Measurements from ENCODE around the gene FMNL2.

DNA sequence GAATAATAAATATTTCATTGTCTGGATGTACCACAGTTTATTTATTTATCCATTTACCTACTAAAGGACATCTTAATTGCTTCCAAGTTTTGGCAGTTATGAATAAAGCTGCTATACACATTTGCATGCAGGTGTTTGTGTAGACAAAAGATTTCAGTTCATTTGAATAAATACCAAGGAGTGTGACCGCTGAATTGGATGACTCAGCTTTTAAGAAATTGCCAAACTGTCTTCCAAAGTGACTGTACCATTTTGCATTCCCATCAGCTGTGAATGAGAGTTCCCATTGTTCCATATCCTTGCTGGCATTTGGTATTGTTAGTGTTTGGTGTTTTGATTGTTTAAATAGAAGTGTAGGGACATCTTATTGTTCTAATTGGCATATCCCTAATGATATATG is 36.2 kb upstream of the FMNL2 start:
- TF ChIP-seq, protein P1, sequence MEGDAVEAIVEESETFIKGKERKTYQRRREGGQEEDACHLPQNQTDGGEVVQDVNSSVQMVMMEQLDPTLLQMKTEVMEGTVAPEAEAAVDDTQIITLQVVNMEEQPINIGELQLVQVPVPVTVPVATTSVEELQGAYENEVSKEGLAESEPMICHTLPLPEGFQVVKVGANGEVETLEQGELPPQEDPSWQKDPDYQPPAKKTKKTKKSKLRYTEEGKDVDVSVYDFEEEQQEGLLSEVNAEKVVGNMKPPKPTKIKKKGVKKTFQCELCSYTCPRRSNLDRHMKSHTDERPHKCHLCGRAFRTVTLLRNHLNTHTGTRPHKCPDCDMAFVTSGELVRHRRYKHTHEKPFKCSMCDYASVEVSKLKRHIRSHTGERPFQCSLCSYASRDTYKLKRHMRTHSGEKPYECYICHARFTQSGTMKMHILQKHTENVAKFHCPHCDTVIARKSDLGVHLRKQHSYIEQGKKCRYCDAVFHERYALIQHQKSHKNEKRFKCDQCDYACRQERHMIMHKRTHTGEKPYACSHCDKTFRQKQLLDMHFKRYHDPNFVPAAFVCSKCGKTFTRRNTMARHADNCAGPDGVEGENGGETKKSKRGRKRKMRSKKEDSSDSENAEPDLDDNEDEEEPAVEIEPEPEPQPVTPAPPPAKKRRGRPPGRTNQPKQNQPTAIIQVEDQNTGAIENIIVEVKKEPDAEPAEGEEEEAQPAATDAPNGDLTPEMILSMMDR (IDR thresholded peaks at IDR 0.05 in 8 of 11, conservative IDR thresholded peaks at IDR 0.05 in 3 of 11) = no peak
- TF ChIP-seq POLR2AphosphoS5 (IDR thresholded peaks at IDR 0.05) (no peak), POLR2A (IDR thresholded peaks at IDR 0.05) (no peak)

Measured in spleen (tissue), 7 donors.